ENCODE results near the gene SRSF1. TPM values are rescaled to one million over a fixed set of nuclear protein-coding genes. Genes with fewer than 3 reads are reported as not detected.

SRSF1 gene
- total RNA-seq, 2 experiments from 2014 or later, result 333 to 342 TPM

GRCh38 chr17:58002154-58002948, 4.7 kb downstream of the SRSF1 start:
- ATAC-seq (no peak), DNase-seq (no peak)
- CTCF ChIA-PET, result interaction anchor here (0.6 to 12.2 kb wide), 7 partner anchors 9 to 349 kb away, joined by 3 to 177 read pairs (median 4); partner anchors contain the start of gene VEZF1
- POLR2A ChIA-PET, result interaction anchor here (0.7 to 10.6 kb wide), 8 partner anchors 9 to 332 kb away, joined by 3 to 230 read pairs (median 4); partner anchors contain the start of genes MRPS23 and VEZF1
- H3K27me3 Mint-ChIP-seq, result no peaks in the 10 kb centered on the region
- intact Hi-C loops (cut with micrococcal nuclease), result no loop called here
- no peak for TF ChIP-seq CTCF (IDR thresholded peaks at IDR 0.05)
- peaks cover 76% of the 10 kb centered on the region for H3K36me3 Mint-ChIP-seq (ENCODE audit: low read depth)
- H3K4me1 Mint-ChIP-seq (ENCODE audit: low read depth), result peaks cover 70% of the 10 kb centered on the region
- peak overlapping the region; percentile 97 for H3K4me3 Mint-ChIP-seq
- H3K9me3 Mint-ChIP-seq, result no peaks in the 10 kb centered on the region
- H3K27ac Mint-ChIP-seq, result peak overlapping the region; percentile 81

- CTCF ChIA-PET, result interaction anchor here (1.2 to 12.2 kb wide), 5 partner anchors 8 to 144 kb away, joined by 3 to 177 read pairs (median 7); partner anchors contain the start of gene VEZF1
- Mint-ChIP-seq H3K27me3 (no peaks in the 10 kb centered on the region), H3K36me3 (ENCODE audit: low read depth) (peaks cover 77% of the 10 kb centered on the region), H3K27ac (peak overlapping the region; percentile 73), H3K4me3 (no peak overlapping the region), H3K9me3 (no peaks in the 10 kb centered on the region), H3K4me1 (ENCODE audit: low read depth) (peaks cover 78% of the 10 kb centered on the region)
- TF ChIP-seq CTCF (IDR thresholded peaks at IDR 0.05), result no peak
- DNase-seq (no peak), ATAC-seq (no peak)
- POLR2A ChIA-PET, result interaction anchor here (0.7 to 10.6 kb wide), 6 partner anchors 8 to 87 kb away, joined by 3 to 230 read pairs (median 4); partner anchors contain the start of gene VEZF1
- intact Hi-C loops (cut with micrococcal nuclease), result no loop called here
These were observed 5.5 kb downstream of the SRSF1 start for GRCh38 chr17:58001461-58002124.

GRCh38 chr17:57999496-58000017, 7.5 kb downstream of the SRSF1 start:
- peak; percentile 85 for TF ChIP-seq CTCF (IDR thresholded peaks at IDR 0.05)
- Mint-ChIP-seq H3K9me3 (no peaks in the 10 kb centered on the region), H3K27ac (peak overlapping the region; percentile 70), H3K4me3 (no peak overlapping the region), H3K4me1 (ENCODE audit: low read depth) (peaks cover 84% of the 10 kb centered on the region), H3K27me3 (no peaks in the 10 kb centered on the region), H3K36me3 (ENCODE audit: low read depth) (peaks cover 59% of the 10 kb centered on the region)
- ChIA-PET CTCF (interaction anchor here (0.7 to 12.2 kb wide), 38 partner anchors 7 to 226 kb away, joined by 3 to 177 read pairs (median 4); partner anchors contain the start of genes CUEDC1, MKS1, MRPS23 and SRSF1), POLR2A (interaction anchor here (0.5 to 12.1 kb wide), 19 partner anchors 3 to 328 kb away, joined by 3 to 230 read pairs (median 3); partner anchors contain the start of genes CUEDC1, SRSF1 and VEZF1)
- DNase-seq, result no peak
- intact Hi-C loops (cut with micrococcal nuclease), result loop anchor here (5.0 to 10.0 kb wide), 2 partner anchors 115 to 142 kb away; no protein-coding TSS in a partner anchor
- peak; percentile 47 for ATAC-seq

- intact Hi-C loops (cut with micrococcal nuclease), result loop anchor here (5.0 to 10.0 kb wide), 2 partner anchors 116 to 142 kb away; no protein-coding TSS in a partner anchor
- ATAC-seq (no peak), DNase-seq (no peak)
- no peak for TF ChIP-seq CTCF (IDR thresholded peaks at IDR 0.05)
- no peaks in the 10 kb centered on the region for H3K27me3 Mint-ChIP-seq
- no peak overlapping the region for H3K4me3 Mint-ChIP-seq
- peaks cover 54% of the 10 kb centered on the region for H3K36me3 Mint-ChIP-seq (ENCODE audit: low read depth)
- ChIA-PET POLR2A (interaction anchor here (0.5 to 12.1 kb wide), 17 partner anchors 4 to 166 kb away, joined by 3 to 230 read pairs (median 3); partner anchors contain the start of genes SRSF1 and VEZF1), CTCF (interaction anchor here (0.7 to 12.2 kb wide), 38 partner anchors 8 to 226 kb away, joined by 3 to 177 read pairs (median 4); partner anchors contain the start of genes CUEDC1, MKS1, MRPS23 and SRSF1)
- no peaks in the 10 kb centered on the region for H3K9me3 Mint-ChIP-seq
- H3K4me1 Mint-ChIP-seq (ENCODE audit: low read depth), result peaks cover 86% of the 10 kb centered on the region
- peak overlapping the region; percentile 44 for H3K27ac Mint-ChIP-seq
These were observed 8.0 kb downstream of the SRSF1 start for GRCh38 chr17:57999010-57999495.

All from activated CD8-positive, alpha-beta T cell treated with anti-CD3 and anti-CD28 coated beads for 36 hours (primary cell).